ENCODE measurements around the gene USP25.

USP25 gene

DNA sequence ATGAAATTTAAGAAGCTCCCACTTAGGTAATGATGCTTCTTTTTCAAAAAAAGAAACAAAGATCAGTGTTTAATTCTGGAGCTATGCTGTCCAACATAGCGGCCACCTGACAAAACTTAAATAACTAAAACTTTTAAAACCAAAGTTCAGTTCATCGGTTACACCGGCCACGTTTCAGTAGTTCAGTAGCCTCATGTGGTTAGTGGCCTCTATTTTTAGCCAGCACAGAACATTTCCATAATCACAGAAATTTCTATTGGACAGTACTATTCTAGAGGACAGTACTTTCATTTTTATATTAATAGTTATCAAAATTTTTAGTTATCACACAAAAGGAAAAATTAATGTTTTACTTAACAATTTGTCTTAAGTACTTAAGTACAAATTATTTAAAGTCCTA, 141.0 kb downstream of the USP25 start:
- DNase-seq, result no peak

DNA sequence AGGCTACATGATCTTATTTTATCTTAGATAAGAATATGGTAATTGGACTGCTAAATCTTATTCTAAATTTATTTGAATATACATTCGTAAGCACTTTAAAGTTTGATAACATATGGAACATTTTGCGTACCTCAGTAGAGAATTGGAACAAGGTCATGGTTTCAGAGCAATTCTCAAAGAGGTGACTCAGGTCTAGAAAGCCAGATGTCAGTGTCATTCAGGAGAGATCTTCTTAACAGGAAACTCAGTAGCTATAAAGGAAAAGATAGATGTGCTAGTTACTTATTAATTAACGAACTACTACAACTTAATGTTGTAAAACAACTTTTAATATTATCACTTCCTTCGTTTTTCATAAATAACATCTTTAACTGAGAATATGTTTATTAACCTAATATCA, 142.5 kb downstream of the USP25 start:
- no peak for DNase-seq

DNA sequence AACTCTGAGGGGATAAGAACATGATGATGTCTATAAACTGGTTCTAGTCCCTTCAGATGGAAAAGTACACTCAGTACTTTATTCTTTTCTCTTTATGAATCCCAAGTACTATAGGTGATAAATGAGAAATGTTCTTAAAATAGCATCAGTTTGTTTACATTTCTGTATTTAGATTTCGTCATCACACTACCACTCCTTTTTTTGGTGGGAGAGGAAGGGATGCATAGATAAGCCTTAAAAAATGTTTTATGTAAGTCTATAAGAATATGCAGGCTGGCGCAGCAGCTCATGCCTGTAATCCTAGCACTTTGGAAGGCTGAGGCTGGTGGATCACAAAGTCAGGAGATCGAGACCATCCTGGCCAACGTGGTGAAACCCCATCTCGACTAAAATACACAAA, 144.8 kb downstream of the USP25 start:
- DNase-seq, result no peak

DNA sequence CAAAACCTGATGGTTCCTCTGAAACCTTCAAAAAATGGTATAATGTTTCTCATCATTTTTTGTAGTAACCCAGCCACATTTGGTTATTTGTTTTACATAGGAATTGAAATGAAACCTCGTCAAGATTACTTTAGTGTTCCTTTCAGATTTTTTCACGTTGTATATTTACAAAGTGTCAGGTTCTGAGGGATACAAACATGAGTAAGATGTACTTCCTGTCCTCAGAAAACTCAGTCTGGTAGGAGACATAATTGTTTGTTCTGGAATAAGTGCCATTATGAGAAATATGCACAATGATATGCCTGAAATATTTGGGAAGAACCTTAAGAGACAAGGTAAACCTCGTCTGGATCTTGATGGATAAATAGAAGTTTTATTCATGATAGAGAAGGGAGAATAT, 145.5 kb downstream of the USP25 start:
- DNase-seq, result no peak

DNA sequence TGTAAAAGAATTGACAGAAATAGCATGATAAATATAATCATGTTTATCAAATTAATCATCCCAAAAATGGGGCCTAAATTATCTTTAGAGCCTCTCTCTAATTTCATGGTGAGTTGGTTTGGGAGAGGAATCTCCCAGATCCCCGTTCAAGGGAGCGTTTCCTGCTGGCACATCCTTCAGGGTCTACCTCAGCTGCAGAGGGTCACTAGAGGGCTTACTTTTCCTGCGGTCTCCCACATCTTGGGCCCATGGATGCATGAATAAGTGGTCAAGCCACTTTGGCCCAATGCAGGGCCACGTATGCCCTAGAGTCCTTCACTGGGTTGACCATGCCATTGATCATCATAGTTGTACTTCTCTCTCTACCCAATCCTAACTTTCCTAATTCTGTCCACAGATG, 164.1 kb downstream of the USP25 start:
- DNase-seq, result no peak

DNA sequence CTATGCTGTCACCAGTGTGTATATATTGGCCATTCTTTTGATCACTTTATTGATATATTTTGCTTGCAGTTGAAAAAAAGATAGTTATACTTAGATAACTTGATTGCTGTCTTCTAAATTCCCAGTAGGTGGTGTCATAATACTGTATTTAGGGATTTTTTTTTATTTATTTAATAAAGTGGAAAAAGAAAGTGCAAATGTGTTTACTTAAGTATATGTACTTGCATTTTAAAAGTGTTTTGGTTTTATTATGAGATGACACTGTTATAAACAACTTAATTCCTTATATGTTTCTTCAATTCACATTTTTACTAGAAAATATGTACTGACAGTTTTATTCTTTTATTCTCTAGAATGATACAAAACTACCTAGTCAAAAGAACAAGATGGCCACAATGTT, 164.8 kb downstream of the USP25 start:
- DNase-seq, result no peak

DNA sequence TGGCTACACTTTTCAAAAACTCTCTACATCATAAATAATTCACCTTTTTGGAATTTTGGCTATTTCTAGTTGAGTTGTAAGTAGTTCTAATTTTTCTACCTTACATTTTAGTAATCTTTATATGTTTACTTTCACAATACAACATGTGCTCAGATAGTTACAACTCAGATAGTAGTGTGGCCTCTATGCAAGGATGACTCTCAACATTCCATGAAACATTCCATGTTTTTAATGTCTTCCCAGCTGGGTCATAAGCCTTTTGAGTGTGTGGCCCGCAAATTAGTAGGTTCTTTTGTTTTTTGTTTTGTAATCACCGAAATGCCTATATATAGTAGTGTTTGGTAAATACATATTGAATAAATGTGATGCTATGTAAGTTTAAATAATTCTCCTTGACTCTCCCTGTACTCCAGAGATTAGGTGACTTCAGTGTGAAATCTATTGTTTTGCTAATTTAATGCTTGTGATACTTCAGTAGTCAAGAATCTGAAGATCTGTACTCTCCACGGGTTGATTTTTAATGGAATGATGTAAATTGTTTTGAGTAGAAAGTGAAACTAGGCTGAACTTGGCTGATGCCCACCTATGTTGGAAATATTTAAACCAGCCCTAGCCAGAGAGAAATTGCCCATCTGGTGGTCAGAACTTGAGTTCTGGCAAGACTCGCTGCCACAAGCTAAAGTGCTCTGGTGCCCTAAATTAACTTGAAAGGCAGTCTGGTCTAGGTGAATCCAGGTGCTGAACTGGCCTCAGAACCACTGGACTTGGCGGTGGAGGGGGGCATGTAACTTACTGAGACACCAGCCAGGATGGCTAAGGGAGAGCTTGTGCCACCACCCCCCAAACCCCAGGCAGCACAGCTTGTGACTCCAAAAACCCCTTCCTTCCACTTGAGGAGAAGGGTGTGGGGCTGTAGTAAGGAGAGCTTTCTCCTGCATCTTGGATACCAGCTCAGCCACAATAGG, 165.6 kb downstream of the USP25 start:
- no peak for DNase-seq

DNA sequence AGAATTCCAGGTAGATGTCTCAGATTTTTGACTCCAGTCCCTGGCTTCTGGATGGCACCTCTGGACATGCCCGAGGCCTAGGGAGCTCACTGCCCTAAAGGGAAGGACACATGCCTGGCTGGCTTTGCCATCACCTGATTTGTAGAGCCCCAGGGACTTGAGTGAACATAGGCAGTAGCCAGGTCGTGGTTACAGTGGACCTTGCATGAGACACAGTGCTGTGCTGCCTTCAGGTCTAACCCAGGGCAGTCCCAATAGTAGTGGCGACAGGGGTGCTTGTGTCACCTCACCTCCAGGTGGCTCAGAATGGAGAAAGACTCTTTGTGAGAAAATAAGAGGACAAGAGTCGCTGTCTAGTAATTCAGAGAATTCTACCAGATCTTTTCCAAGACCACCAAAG, 166.7 kb downstream of the USP25 start:
- DNase-seq, result no peak

DNA sequence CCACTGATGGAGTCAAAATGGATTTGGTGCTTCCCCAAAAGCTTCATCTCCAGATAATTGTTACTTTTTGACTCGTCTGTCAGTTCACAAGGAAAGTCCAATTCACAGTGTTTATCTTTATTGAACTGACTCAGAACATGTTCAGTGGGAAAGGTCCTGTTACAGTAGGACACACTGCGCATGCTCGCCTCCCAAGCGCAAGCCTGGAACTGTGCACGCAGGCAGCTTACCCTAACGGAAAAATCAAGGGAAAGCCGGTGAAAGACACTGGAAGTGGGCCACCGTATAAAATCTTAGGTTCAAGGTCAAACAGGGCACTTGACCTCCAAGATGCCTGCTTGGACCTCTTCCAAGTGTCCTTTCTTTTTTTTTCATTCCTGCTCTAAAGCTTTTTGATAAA, 174.6 kb downstream of the USP25 start:
- DNase-seq, result no peak

DNA sequence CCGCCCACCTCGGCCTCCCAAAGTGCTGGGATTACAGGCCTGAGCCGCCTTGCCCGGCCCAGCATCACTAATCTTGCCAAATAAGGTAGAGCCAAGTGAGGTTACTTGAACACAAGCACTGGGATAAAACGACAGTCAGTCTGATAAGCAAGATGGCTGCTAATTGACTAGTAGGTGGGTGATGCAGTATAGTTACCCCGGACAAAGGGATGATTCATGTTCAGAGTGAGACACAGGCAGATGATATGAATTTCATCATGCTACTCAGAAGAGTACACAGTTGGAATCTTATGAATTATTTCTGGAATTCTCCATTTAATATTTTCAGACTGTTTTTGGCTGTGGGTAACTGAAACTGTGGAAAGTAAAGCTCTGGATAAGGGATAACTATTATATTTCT, 178.4 kb downstream of the USP25 start:
- DNase-seq, result no peak

DNA sequence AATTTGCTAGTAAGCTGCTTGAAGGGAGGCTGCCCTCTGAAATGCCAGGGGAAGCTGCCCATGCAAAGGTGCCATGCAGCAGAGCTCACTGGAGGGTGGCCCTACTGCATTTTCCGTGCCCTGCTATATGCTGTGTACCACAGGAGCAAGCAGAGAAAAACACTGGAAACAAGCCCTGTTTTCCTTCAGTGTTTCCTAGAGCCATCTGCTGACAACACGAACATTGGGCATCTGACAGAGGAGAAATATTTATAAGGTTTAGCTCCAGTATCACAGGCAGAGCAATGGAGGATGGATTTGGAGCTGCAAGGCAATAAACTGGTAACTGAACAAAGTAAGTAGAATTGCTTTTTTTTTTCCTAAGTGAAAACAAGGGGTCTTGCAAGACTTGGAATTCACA, 198.4 kb downstream of the USP25 start:
- DNase-seq, result no peak

DNA sequence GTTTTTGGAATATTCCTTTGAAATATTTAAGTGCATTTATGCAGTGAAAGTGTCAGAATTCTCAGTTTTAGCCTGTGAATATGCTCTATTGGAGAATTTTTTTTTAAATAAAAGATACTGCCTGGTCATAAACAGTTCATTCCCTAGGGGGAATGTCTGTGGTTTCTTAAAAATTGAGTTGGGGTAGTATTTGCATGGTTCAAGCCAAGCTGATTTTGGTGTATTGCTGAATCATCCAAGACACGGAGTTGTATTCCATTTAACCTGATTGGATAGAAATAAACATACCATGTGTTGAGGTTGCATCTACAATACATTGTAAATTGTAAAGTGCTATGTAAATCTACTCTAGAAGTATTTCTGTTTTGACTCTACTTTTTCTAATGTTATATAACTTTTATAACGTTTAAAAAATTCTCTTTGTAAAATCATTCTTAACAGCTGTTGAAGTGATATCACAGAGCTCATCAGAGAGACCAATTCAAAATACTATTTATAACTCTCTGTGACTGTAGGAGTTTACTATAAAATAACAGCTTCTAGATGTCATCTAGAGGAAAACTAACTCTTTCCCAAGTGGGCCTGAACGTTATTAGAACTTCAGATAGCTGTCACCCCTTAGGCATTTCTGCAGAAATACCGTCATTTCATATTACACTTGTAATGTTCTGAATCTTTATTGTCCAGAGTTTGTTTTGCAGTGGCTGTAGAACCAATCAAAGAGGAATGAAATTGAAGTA, 199.1 kb downstream of the USP25 start:
- no peak for DNase-seq

DNA sequence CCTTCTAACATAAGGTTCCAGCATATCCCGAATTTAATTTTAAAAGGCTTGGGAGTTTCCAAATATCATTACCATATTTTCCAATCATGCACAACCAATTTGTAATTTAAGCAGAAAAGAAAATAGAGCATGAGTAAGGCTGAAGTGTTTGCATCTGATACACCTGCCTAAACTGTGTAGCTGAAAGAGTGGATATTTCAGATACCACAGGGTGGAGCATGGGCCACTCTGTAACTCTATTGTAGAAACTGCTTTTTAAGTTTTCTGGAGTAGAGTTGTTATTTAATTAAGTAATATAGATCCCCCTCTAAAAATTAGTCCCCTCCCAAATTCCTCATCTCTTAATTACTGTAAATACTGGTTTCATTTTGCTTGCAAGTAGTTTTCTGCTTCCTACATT, 199.8 kb downstream of the USP25 start:
- DNase-seq, result no peak

All from suppressor macrophage treated with lipopolysaccharide for 4 hours (primary cell).